Effector memory CD8-positive, alpha-beta T cell (primary cell): ENCODE measurements around the gene PSMG3.

ENCODE experiments used
- ATAC-seq: fragments of 150-1000 bp; cut with Tn5 transposase; replicated peaks from 2 replicates; pipeline ENCODE4 v1.10.0; 2021; ENCODE audit warnings: mild to moderate bottlenecking, moderate library complexity
- DNase-seq, 3 experiments: peaks; one replicate each; pipeline ENCODE4 v3.0.0; 2021
- H3K27ac Mint-ChIP-seq, 2 donors: one replicate each; pipeline ENCODE4 v1.8.0; 2022; ENCODE audit warnings: mild to moderate bottlenecking in 2 of 2, mixed read lengths in 2 of 2, moderate library complexity in 2 of 2
- H3K27me3 Mint-ChIP-seq, 2 donors: one replicate each; pipeline ENCODE4 v1.8.0; 2022; ENCODE audit warnings: mixed read lengths in 2 of 2
- H3K36me3 Mint-ChIP-seq: one replicate; pipeline ENCODE4 v1.8.0; 2022; ENCODE audit warnings: mild to moderate bottlenecking, moderate library complexity, mixed read lengths; ENCODE audit not compliant: insufficient read depth
- H3K4me1 Mint-ChIP-seq, 2 donors: one replicate each; pipeline ENCODE4 v1.8.0; 2022; ENCODE audit warnings: low read depth in 2 of 2, mixed read lengths in 2 of 2
- H3K4me3 Mint-ChIP-seq, 2 donors: one replicate each; pipeline ENCODE4 v1.8.0; 2022; ENCODE audit warnings: mild to moderate bottlenecking in 2 of 2, mixed read lengths in 2 of 2, moderate library complexity in 2 of 2
- H3K9me3 Mint-ChIP-seq, 2 donors: one replicate each; pipeline ENCODE4 v1.8.0; 2022; ENCODE audit warnings: mixed read lengths in 2 of 2

PSMG3 gene

DNA sequence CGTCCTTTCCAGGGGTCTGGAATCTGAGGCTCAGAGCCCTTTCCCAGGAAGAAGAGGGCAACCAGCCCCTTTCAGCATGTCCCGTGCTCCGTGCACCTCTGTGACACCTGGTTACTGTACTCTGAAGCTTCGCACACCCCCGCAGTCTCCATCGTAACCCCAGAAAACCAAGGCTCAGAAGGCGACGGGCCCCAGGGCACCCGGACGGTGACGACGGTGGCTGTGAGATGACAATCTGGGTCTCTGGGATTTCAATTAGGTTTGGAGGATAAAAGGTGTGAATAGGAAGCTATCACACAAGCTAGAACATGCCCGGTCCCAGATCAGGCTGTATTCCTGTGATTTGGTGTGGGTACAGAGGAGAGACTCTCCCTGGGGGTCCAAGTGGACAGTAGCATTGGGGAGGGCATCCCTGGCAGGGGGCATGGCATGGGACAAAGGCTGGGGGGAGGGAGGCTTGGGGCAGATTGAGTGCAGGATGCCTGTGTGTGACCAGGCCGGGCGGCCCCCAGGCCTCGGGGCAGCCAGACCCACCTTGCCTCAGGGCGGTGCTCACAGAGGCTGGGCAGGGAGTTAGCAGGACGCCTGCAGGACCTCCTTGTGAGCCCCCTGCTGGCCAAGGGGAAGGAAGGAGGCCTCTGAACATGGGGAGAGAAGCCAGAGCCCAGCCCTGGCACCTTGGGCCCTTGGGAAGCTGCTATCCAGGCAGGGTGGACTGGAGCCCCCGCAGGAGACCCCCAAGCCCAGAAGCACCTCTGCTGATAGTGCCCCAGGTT is 23.4 kb upstream of the PSMG3 start:
- Mint-ChIP-seq H3K36me3 (no peaks in the 10 kb centered on the region), H3K9me3 (no peaks in the 10 kb centered on the region), H3K4me1 (peaks cover 16 to 20% of the 10 kb centered on the region in 2 donors), H3K27me3 (peaks cover 84 to 100% of the 10 kb centered on the region in 2 donors), H3K27ac (no peak overlapping the region), H3K4me3 (peak overlapping the region in 1 of 2 donors; percentile 19)
- ATAC-seq = no peak
- DNase-seq = no peak

DNA sequence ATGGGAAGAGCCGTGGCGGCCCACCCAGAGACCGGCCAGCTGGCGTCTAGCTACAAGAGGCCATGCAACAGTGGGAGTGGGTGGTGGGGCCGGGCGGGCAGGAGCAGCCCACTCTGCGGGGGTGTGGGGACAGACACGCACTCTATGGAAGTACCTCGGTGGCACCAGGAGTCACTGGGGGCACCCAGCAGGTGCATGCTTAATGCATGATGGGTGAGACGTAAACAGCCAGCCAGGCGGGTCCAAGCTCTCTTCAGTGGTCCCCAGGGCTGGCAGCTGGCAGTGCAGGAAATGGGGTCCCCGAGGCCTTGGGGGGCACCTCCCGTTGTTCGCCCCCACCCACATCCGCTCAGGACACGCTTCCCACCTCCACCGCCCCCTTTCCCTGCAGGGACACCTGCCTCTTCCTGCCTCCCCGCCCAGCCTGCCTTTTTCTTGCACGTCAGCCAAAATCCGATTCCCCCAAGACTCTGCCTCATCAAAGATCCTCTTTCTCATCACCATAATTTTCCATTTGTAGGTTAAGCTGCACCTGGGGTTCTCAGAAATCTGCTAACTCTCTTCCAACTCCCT is 22.6 kb upstream of the PSMG3 start:
- peak overlapping the region; percentile 19 to 51 for H3K4me3 Mint-ChIP-seq
- ATAC-seq = peak; percentile 27
- H3K9me3 Mint-ChIP-seq = no peaks in the 10 kb centered on the region
- H3K27me3 Mint-ChIP-seq = peaks cover 80 to 100% of the 10 kb centered on the region in 2 donors
- H3K36me3 Mint-ChIP-seq = no peaks in the 10 kb centered on the region
- no peak overlapping the region for H3K27ac Mint-ChIP-seq
- no peak for DNase-seq
- peaks cover 16 to 20% of the 10 kb centered on the region in 2 donors for H3K4me1 Mint-ChIP-seq

GRCh38 chr7:1591876-1592275 is 22.0 kb upstream of the PSMG3 start:
- peak overlapping the region in 1 of 2 donors; percentile 54 for H3K27ac Mint-ChIP-seq
- peak overlapping the region; percentile 19 to 51 for H3K4me3 Mint-ChIP-seq
- H3K27me3 Mint-ChIP-seq = peaks cover 77 to 96% of the 10 kb centered on the region in 2 donors
- no peaks in the 10 kb centered on the region for H3K36me3 Mint-ChIP-seq
- ATAC-seq (peak; percentile 67), DNase-seq (no peak)
- no peaks in the 10 kb centered on the region for H3K9me3 Mint-ChIP-seq
- peaks cover 16 to 20% of the 10 kb centered on the region in 2 donors for H3K4me1 Mint-ChIP-seq

DNA sequence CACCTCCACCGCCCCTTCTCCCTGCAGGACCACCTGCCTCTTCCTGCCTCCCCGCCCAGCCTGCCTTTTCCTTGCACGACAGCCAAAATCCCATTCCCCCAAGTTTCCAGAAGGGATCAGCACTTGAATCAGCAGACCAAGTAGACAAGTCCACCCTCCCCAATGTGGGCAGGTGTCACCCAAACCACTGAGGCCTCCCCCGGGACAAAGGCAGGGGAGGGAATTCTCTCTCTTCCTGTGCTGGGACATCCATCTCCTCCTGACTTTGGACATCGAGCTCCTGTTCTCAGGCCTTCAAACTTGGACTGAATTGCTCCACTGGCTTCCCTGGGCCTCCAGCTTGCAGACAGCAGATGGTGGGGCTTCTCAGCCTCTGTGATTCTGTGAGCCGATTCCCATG is 21.6 kb upstream of the PSMG3 start:
- DNase-seq (no peak), ATAC-seq (no peak)
- peak overlapping the region in 1 of 2 donors; percentile 19 for H3K4me3 Mint-ChIP-seq
- H3K4me1 Mint-ChIP-seq = peaks cover 16 to 20% of the 10 kb centered on the region in 2 donors
- no peaks in the 10 kb centered on the region for H3K9me3 Mint-ChIP-seq
- peak overlapping the region in 1 of 2 donors; percentile 54 for H3K27ac Mint-ChIP-seq
- H3K36me3 Mint-ChIP-seq = no peaks in the 10 kb centered on the region
- peaks cover 72 to 91% of the 10 kb centered on the region in 2 donors for H3K27me3 Mint-ChIP-seq

DNA sequence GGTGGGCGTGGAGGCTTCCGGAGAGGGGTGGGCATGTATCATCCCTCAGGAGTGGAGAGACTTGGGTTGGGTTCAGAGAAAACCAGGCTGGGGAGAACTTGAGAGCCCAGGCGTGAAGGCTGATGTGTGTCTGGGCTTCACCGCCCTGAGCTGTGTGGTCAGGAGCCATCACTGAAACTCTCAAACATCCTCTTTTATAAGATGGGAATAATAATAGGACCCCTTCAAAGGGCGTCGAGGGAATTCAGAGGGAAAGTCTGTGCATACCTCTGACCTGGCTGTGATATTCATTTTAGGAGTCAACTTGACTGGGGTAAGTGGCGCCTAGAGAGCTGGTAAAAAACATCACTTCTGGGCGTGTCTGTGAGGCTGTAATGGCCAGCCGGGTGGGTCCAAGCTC is 21.1 kb upstream of the PSMG3 start:
- H3K9me3 Mint-ChIP-seq = no peaks in the 10 kb centered on the region
- H3K27me3 Mint-ChIP-seq = peaks cover 67 to 86% of the 10 kb centered on the region in 2 donors
- H3K4me3 Mint-ChIP-seq = no peak overlapping the region
- no peak overlapping the region for H3K27ac Mint-ChIP-seq
- H3K36me3 Mint-ChIP-seq = no peaks in the 10 kb centered on the region
- no peak for DNase-seq
- ATAC-seq = no peak
- peaks cover 16 to 20% of the 10 kb centered on the region in 2 donors for H3K4me1 Mint-ChIP-seq

- no peaks in the 10 kb centered on the region for H3K9me3 Mint-ChIP-seq
- H3K36me3 Mint-ChIP-seq = no peaks in the 10 kb centered on the region
- H3K27me3 Mint-ChIP-seq = peaks cover 64 to 82% of the 10 kb centered on the region in 2 donors
- H3K4me1 Mint-ChIP-seq = peaks cover 16 to 20% of the 10 kb centered on the region in 2 donors
- ATAC-seq (no peak), DNase-seq (no peak)
- no peak overlapping the region for H3K27ac Mint-ChIP-seq
- H3K4me3 Mint-ChIP-seq = no peak overlapping the region
Observed at GRCh38 chr7:1590476-1590875, 20.6 kb upstream of the PSMG3 start.

DNA sequence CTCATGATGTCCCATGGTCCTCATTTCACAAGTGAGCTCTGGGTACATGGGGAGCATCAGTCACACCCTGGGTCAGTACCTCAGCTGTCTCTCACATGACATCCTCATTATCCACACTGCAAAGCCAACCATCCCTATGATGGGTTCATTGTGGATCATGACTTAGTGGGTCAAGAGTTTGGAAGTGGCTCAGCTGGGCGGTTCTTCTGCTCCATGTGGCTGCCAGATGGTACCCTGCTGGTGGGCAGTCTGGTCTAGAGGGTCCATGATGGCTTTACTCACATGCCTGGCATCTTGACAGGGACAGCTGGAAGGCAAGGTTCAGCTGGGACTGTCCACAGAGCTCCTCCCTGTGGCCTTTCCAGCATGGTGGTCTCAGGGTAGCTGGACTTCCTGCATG is 19.1 kb upstream of the PSMG3 start:
- H3K36me3 Mint-ChIP-seq = no peaks in the 10 kb centered on the region
- DNase-seq = no peak
- H3K27me3 Mint-ChIP-seq = peaks cover 50 to 67% of the 10 kb centered on the region in 2 donors
- no peak for ATAC-seq
- H3K4me3 Mint-ChIP-seq = no peak overlapping the region
- no peak overlapping the region for H3K27ac Mint-ChIP-seq
- peaks cover 16 to 20% of the 10 kb centered on the region in 2 donors for H3K4me1 Mint-ChIP-seq
- H3K9me3 Mint-ChIP-seq = no peaks in the 10 kb centered on the region

- H3K4me1 Mint-ChIP-seq = peaks cover 15 to 16% of the 10 kb centered on the region in 2 donors
- H3K36me3 Mint-ChIP-seq = no peaks in the 10 kb centered on the region
- H3K4me3 Mint-ChIP-seq = no peak overlapping the region
- ATAC-seq = no peak
- no peaks in the 10 kb centered on the region for H3K9me3 Mint-ChIP-seq
- H3K27me3 Mint-ChIP-seq = peaks cover 40 to 54% of the 10 kb centered on the region in 2 donors
- DNase-seq = no peak
- peak overlapping the region in 1 of 2 donors; percentile 39 for H3K27ac Mint-ChIP-seq
Observed at GRCh38 chr7:1587738-1588137, 17.9 kb upstream of the PSMG3 start.

GRCh38 chr7:1586827-1587705 is 17.2 kb upstream of the PSMG3 start:
- H3K27ac Mint-ChIP-seq = peak overlapping the region in 1 of 2 donors; percentile 39
- H3K36me3 Mint-ChIP-seq = no peaks in the 10 kb centered on the region

GRCh38 chr7:1586126-1586826 is 16.4 kb upstream of the PSMG3 start:
- H3K4me3 Mint-ChIP-seq = no peak overlapping the region
- H3K4me1 Mint-ChIP-seq = peaks cover under 1 to 4% of the 10 kb centered on the region in 2 donors
- no peak for ATAC-seq
- H3K27me3 Mint-ChIP-seq = peaks cover 26 to 40% of the 10 kb centered on the region in 2 donors
- no peaks in the 10 kb centered on the region for H3K36me3 Mint-ChIP-seq
- H3K9me3 Mint-ChIP-seq = no peaks in the 10 kb centered on the region
- DNase-seq = no peak
- no peak overlapping the region for H3K27ac Mint-ChIP-seq

More at GRCh38 chr7:1586827-1587705, 17.2 kb upstream of the PSMG3 start:
- peaks cover 8 to 11% of the 10 kb centered on the region in 2 donors for H3K4me1 Mint-ChIP-seq
- ATAC-seq = no peak
- peaks cover 34 to 48% of the 10 kb centered on the region in 2 donors for H3K27me3 Mint-ChIP-seq
- no peak overlapping the region for H3K4me3 Mint-ChIP-seq
- no peaks in the 10 kb centered on the region for H3K9me3 Mint-ChIP-seq
- no peak for DNase-seq

GRCh38 chr7:1585142-1585981 is 15.5 kb upstream of the PSMG3 start:
- Mint-ChIP-seq H3K4me1 (peaks cover under 1% of the 10 kb centered on the region in 2 donors), H3K4me3 (no peak overlapping the region), H3K36me3 (no peaks in the 10 kb centered on the region), H3K9me3 (no peaks in the 10 kb centered on the region), H3K27me3 (peaks cover 17 to 31% of the 10 kb centered on the region in 2 donors), H3K27ac (no peak overlapping the region)
- DNase-seq (no peak), ATAC-seq (no peak)

- Mint-ChIP-seq H3K9me3 (no peaks in the 10 kb centered on the region), H3K27me3 (peaks cover 12 to 24% of the 10 kb centered on the region in 2 donors), H3K4me1 (peaks cover 5 to 7% of the 10 kb centered on the region in 2 donors), H3K27ac (no peak overlapping the region), H3K36me3 (no peaks in the 10 kb centered on the region), H3K4me3 (no peak overlapping the region)
- DNase-seq (no peak), ATAC-seq (no peak)
Observed at GRCh38 chr7:1584700-1585099, 14.9 kb upstream of the PSMG3 start.
